NCI-H774 (cell line): ENCODE measurements around the gene NPIPB8.
"Not testable (repeated sequence)": the region's sequence is repeated elsewhere in the genome, so short reads cannot be mapped to it uniquely, and the experiment has no call there.

Source experiments
- DNase-seq: peaks from one replicate; lab custom pipeline; 2025; lab: John Stamatoyannopoulos, UW

Gene NPIPB8

GRCh38 chr16:28636093-28636823 is 1.6 kb upstream of the NPIPB8 start:
- not testable (repeated sequence) for DNase-seq

GRCh38 chr16:28638359-28638758 is 494 bp downstream of the NPIPB8 start:
- not testable (repeated sequence) for DNase-seq

GRCh38 chr16:28639959-28640358 is 2.1 kb downstream of the NPIPB8 start:
- not testable (repeated sequence) for DNase-seq

GRCh38 chr16:28666264-28666663 is 28.4 kb downstream of the NPIPB8 start:
- DNase-seq = not testable (repeated sequence)

- not testable (repeated sequence) for DNase-seq
Observed at GRCh38 chr16:28667480-28667879, 29.6 kb downstream of the NPIPB8 start.

GRCh38 chr16:28668199-28668598 is 30.3 kb downstream of the NPIPB8 start:
- not testable (repeated sequence) for DNase-seq

GRCh38 chr16:28688327-28688952 is 50.6 kb downstream of the NPIPB8 start:
- DNase-seq = not testable (repeated sequence)

GRCh38 chr16:28689425-28689824 is 51.6 kb downstream of the NPIPB8 start:
- not testable (repeated sequence) for DNase-seq

- DNase-seq = not testable (repeated sequence)
Observed at GRCh38 chr16:28691722-28692121, 53.9 kb downstream of the NPIPB8 start.

- DNase-seq = not testable (repeated sequence)
Observed at GRCh38 chr16:28693257-28693950, 55.5 kb downstream of the NPIPB8 start.

GRCh38 chr16:28699792-28700191 is 61.9 kb downstream of the NPIPB8 start:
- DNase-seq = not testable (repeated sequence)

GRCh38 chr16:28700349-28700748 is 62.5 kb downstream of the NPIPB8 start:
- not testable (repeated sequence) for DNase-seq

- DNase-seq = not testable (repeated sequence)
Observed at GRCh38 chr16:28701384-28701783, 63.5 kb downstream of the NPIPB8 start.

GRCh38 chr16:28704246-28704645 is 66.4 kb downstream of the NPIPB8 start:
- not testable (repeated sequence) for DNase-seq
